Measurements from ENCODE around the gene GFI1.

GRCh38 chr1:92475029-92475428 is 11.7 kb downstream of the GFI1 start:
- TF ChIP-seq SP1 (CRISPR knock-in tag; conservative IDR thresholded peaks at IDR 0.05) (no peak), CTCF (IDR thresholded peaks at IDR 0.05) (no peak), CREB1 (CRISPR knock-in tag; IDR thresholded peaks at IDR 0.05) (no peak), ZMAT4 (CRISPR knock-in tag; IDR thresholded peaks at IDR 0.05) (no peak), JUN (CRISPR knock-in tag; IDR thresholded peaks at IDR 0.05) (no peak), ELF4 (CRISPR knock-in tag; IDR thresholded peaks at IDR 0.05; ENCODE audit: low read depth) (no peak), E2F4 (CRISPR knock-in tag; IDR thresholded peaks at IDR 0.05; ENCODE audit: borderline replicate concordance, low read depth) (no peak), NR3C1 (CRISPR knock-in tag; conservative IDR thresholded peaks at IDR 0.05; ENCODE audit: low read depth) (no peak), CREM (CRISPR knock-in tag; IDR thresholded peaks at IDR 0.05) (no peak)

Measured in WTC11 (cell line).